Germinal center (tissue), 1 donor: ENCODE results near the gene TDO2.
"Not testable (repeated sequence)": the region's sequence is repeated elsewhere in the genome, so short reads cannot be mapped to it uniquely, and the experiment has no call there.

Source experiments
- DNase-seq: peaks from one replicate; pipeline ENCODE4 v3.0.0; 2012; ENCODE audit warnings: mixed read lengths, low spot score

The TDO2 gene

GRCh38 chr4:155907556-155907955 is 4.1 kb downstream of the TDO2 start:
- DNase-seq, result no peak

- DNase-seq, result no peak
Observed at GRCh38 chr4:155908187-155909139, 5.0 kb downstream of the TDO2 start.

- no peak for DNase-seq
Observed at GRCh38 chr4:155909615-155910226, 6.2 kb downstream of the TDO2 start.

- no peak for DNase-seq
Observed at GRCh38 chr4:155911905-155912304, 8.4 kb downstream of the TDO2 start.

GRCh38 chr4:155914782-155915181 is 11.3 kb downstream of the TDO2 start:
- DNase-seq, result no peak

GRCh38 chr4:155921597-155921996 is 18.1 kb downstream of the TDO2 start:
- DNase-seq, result no peak

- DNase-seq, result no peak
Observed at GRCh38 chr4:155924637-155925036, 21.1 kb downstream of the TDO2 start.

- no peak for DNase-seq
Observed at GRCh38 chr4:155929833-155930232, 26.3 kb downstream of the TDO2 start.

- DNase-seq, result no peak
Observed at GRCh38 chr4:155930330-155930729, 26.8 kb downstream of the TDO2 start.

- no peak for DNase-seq
Observed at GRCh38 chr4:155931634-155932033, 28.1 kb downstream of the TDO2 start.

- DNase-seq, result not testable (repeated sequence)
Observed at GRCh38 chr4:155934634-155935033, 31.1 kb downstream of the TDO2 start.

GRCh38 chr4:155935389-155935986 is 32.0 kb downstream of the TDO2 start:
- DNase-seq, result no peak

- DNase-seq, result no peak
Observed at GRCh38 chr4:155941085-155941790, 37.7 kb downstream of the TDO2 start.

GRCh38 chr4:155941820-155942219 is 38.3 kb downstream of the TDO2 start:
- no peak for DNase-seq

GRCh38 chr4:155943605-155944291 is 40.3 kb downstream of the TDO2 start:
- no peak for DNase-seq

- DNase-seq, result no peak
Observed at GRCh38 chr4:155944516-155944915, 41.0 kb downstream of the TDO2 start.

- no peak for DNase-seq
Observed at GRCh38 chr4:155946486-155946885, 43.0 kb downstream of the TDO2 start.

GRCh38 chr4:155948541-155948940 is 45.0 kb downstream of the TDO2 start:
- DNase-seq, result no peak

- no peak for DNase-seq
Observed at GRCh38 chr4:155950461-155950860, 47.0 kb downstream of the TDO2 start.

GRCh38 chr4:155952501-155952901 is 49.0 kb downstream of the TDO2 start:
- no peak for DNase-seq
